AML-193 (cell line): Measurements from ENCODE around the gene XKR7.
A peak's percentile ranks its signal among the peaks of the same experiment; 100 is the strongest.

Experiments used
- DNase-seq, 2 experiments: peaks; one replicate each; lab custom pipeline; 2025; lab: John Stamatoyannopoulos, UW

XKR7 gene

GRCh38 chr20:31943052-31943471 lies 24.9 kb upstream of the XKR7 start:
- DNase-seq = no peak

GRCh38 chr20:31945319-31945718 lies 22.6 kb upstream of the XKR7 start:
- no peak for DNase-seq

- DNase-seq = no peak
These were observed 22.2 kb upstream of the XKR7 start for GRCh38 chr20:31945785-31946184.

- DNase-seq = no peak
These were observed 19.9 kb upstream of the XKR7 start for GRCh38 chr20:31948008-31948407.

GRCh38 chr20:31949877-31950646 lies 17.9 kb upstream of the XKR7 start:
- DNase-seq = no peak

GRCh38 chr20:31951203-31951529 lies 16.8 kb upstream of the XKR7 start:
- no peak for DNase-seq

GRCh38 chr20:31951530-31952453 lies 16.2 kb upstream of the XKR7 start, which contains the start of gene PDRG1:
Gene PDRG1, minus strand, starts transcription at chr20:31952046. Its CDS starts 85 bp downstream, at chr20:31951961.
- DNase-seq = peak; percentile 91 to 94

GRCh38 chr20:31953556-31954148 lies 14.3 kb upstream of the XKR7 start:
- DNase-seq = no peak

- no peak for DNase-seq
These were observed 13.5 kb upstream of the XKR7 start for GRCh38 chr20:31954500-31954899.

GRCh38 chr20:31956556-31957526 lies 11.1 kb upstream of the XKR7 start:
- no peak for DNase-seq

- DNase-seq = no peak
These were observed 5.2 kb upstream of the XKR7 start for GRCh38 chr20:31962761-31963160.

- no peak for DNase-seq
These were observed 4.1 kb upstream of the XKR7 start for GRCh38 chr20:31963889-31964288.

- DNase-seq = no peak
These were observed 828 bp upstream of the XKR7 start for GRCh38 chr20:31966991-31967655.

- peak; percentile 44 to 51 for DNase-seq
These were observed 558 bp downstream of the XKR7 start for GRCh38 chr20:31968291-31969126.

GRCh38 chr20:31969991-31970390 lies 2.0 kb downstream of the XKR7 start:
- DNase-seq = no peak

- no peak for DNase-seq
These were observed 4.6 kb downstream of the XKR7 start for GRCh38 chr20:31972471-31973021.

GRCh38 chr20:31974296-31974695 lies 6.3 kb downstream of the XKR7 start:
- DNase-seq = no peak

GRCh38 chr20:31974951-31975487 lies 7.1 kb downstream of the XKR7 start:
- no peak for DNase-seq

- DNase-seq = no peak
These were observed 7.9 kb downstream of the XKR7 start for GRCh38 chr20:31975874-31976273.
